ENCODE data around the gene EFNB1. TPM values are rescaled to one million over a fixed set of nuclear protein-coding genes. Genes with fewer than 3 reads are reported as not detected.

The EFNB1 gene
- total RNA-seq, 1 donor from 2014 or later = 5.9 TPM

- DNase-seq = no peak
- peaks cover 2% of the 10 kb centered on the region for H3K4me1 Mint-ChIP-seq (ENCODE audit: low read depth, unreplicated experiment)
- no peaks in the 10 kb centered on the region for H3K36me3 Mint-ChIP-seq (ENCODE audit: unreplicated experiment)
- TF ChIP-seq CTCF (IDR thresholded peaks at IDR 0.05; ENCODE audit: partially characterized antibody, unreplicated experiment) = no peak
- peaks cover 3% of the 10 kb centered on the region for H3K9me3 Mint-ChIP-seq (ENCODE audit: unreplicated experiment)
- H3K4me3 Mint-ChIP-seq (ENCODE audit: unreplicated experiment) = no peak overlapping the region
- H3K27ac Mint-ChIP-seq (ENCODE audit: unreplicated experiment) = no peak overlapping the region
- no peaks in the 10 kb centered on the region for H3K27me3 Mint-ChIP-seq (ENCODE audit: unreplicated experiment)
Observed at GRCh38 chrX:68843992-68844391, 15.2 kb downstream of the EFNB1 start.

- Mint-ChIP-seq H3K27ac (ENCODE audit: unreplicated experiment) (no peak overlapping the region), H3K9me3 (ENCODE audit: unreplicated experiment) (peaks cover 3% of the 10 kb centered on the region), H3K27me3 (ENCODE audit: unreplicated experiment) (no peaks in the 10 kb centered on the region), H3K36me3 (ENCODE audit: unreplicated experiment) (no peaks in the 10 kb centered on the region), H3K4me3 (ENCODE audit: unreplicated experiment) (no peak overlapping the region), H3K4me1 (ENCODE audit: low read depth, unreplicated experiment) (peaks cover 2% of the 10 kb centered on the region)
- no peak for DNase-seq
- TF ChIP-seq CTCF (IDR thresholded peaks at IDR 0.05; ENCODE audit: partially characterized antibody, unreplicated experiment) = no peak
Observed at GRCh38 chrX:68844581-68844980, 15.8 kb downstream of the EFNB1 start.

- Mint-ChIP-seq H3K4me3 (ENCODE audit: unreplicated experiment) (no peak overlapping the region), H3K9me3 (ENCODE audit: unreplicated experiment) (peaks cover 3% of the 10 kb centered on the region), H3K36me3 (ENCODE audit: unreplicated experiment) (no peaks in the 10 kb centered on the region), H3K27me3 (ENCODE audit: unreplicated experiment) (no peaks in the 10 kb centered on the region), H3K27ac (ENCODE audit: unreplicated experiment) (no peak overlapping the region), H3K4me1 (ENCODE audit: low read depth, unreplicated experiment) (peaks cover 2% of the 10 kb centered on the region)
- no peak for DNase-seq
- TF ChIP-seq CTCF (IDR thresholded peaks at IDR 0.05; ENCODE audit: partially characterized antibody, unreplicated experiment) = no peak
Observed at GRCh38 chrX:68846536-68846935, 17.7 kb downstream of the EFNB1 start.

- DNase-seq = no peak
- Mint-ChIP-seq H3K4me3 (ENCODE audit: unreplicated experiment) (no peak overlapping the region), H3K27me3 (ENCODE audit: unreplicated experiment) (no peaks in the 10 kb centered on the region), H3K4me1 (ENCODE audit: low read depth, unreplicated experiment) (no peaks in the 10 kb centered on the region), H3K9me3 (ENCODE audit: unreplicated experiment) (peaks cover 2% of the 10 kb centered on the region), H3K27ac (ENCODE audit: unreplicated experiment) (no peak overlapping the region), H3K36me3 (ENCODE audit: unreplicated experiment) (no peaks in the 10 kb centered on the region)
- TF ChIP-seq CTCF (IDR thresholded peaks at IDR 0.05; ENCODE audit: partially characterized antibody, unreplicated experiment) = no peak
Observed at GRCh38 chrX:68847172-68847571, 18.4 kb downstream of the EFNB1 start.

GRCh38 chrX:68848189-68848940 lies 19.5 kb downstream of the EFNB1 start:
- no peak overlapping the region for H3K4me3 Mint-ChIP-seq (ENCODE audit: unreplicated experiment)
- no peaks in the 10 kb centered on the region for H3K36me3 Mint-ChIP-seq (ENCODE audit: unreplicated experiment)
- H3K27ac Mint-ChIP-seq (ENCODE audit: unreplicated experiment) = no peak overlapping the region
- no peaks in the 10 kb centered on the region for H3K4me1 Mint-ChIP-seq (ENCODE audit: low read depth, unreplicated experiment)
- DNase-seq = no peak
- no peak for TF ChIP-seq CTCF (IDR thresholded peaks at IDR 0.05; ENCODE audit: partially characterized antibody, unreplicated experiment)
- H3K27me3 Mint-ChIP-seq (ENCODE audit: unreplicated experiment) = no peaks in the 10 kb centered on the region
- H3K9me3 Mint-ChIP-seq (ENCODE audit: unreplicated experiment) = no peaks in the 10 kb centered on the region

Measured in glutamatergic neuron (in vitro differentiated cells).